GM23338 (cell line): Measurements from ENCODE around the gene AHDC1. TPM values are rescaled to one million over a fixed set of nuclear protein-coding genes. Genes with fewer than 3 reads are reported as not detected.

Experiments used
- ATAC-seq: fragments of 200-7000 bp; cut with Tn5 transposase; 3 replicates; pipeline ENCODE4 v1.9.1; 2020
- DNase-seq: peaks from one replicate; pipeline ENCODE4 v3.0.0-alpha.2; 2015; ENCODE audit warnings: low spot score
- H2AFZ ChIP-seq: fragments of 200-600 bp; sonication (generic); 2 replicates; pipeline ENCODE4 v1.8.0; 2016; ENCODE audit warnings: antibody characterized with exemption, mild to moderate bottlenecking, moderate library complexity
- H3F3A ChIP-seq: fragments of 200-600 bp; sonication (generic); replicated peaks from 2 replicates; pipeline ENCODE4 v1.8.0; 2017; ENCODE audit warnings: antibody characterized with exemption, mixed run types, low read depth
- H3K27ac ChIP-seq: fragments of 200-600 bp; sonication (generic); 2 replicates; pipeline ENCODE4 v1.6.1; 2016; ENCODE audit warnings: low read depth
- H3K27me3 ChIP-seq: fragments of 200-600 bp; sonication (generic); 2 replicates; pipeline ENCODE4 v1.8.0; 2016; ENCODE audit warnings: mild to moderate bottlenecking, mixed run types, moderate library complexity; ENCODE audit not compliant: insufficient read depth
- H3K36me3 ChIP-seq: fragments of 200-600 bp; sonication (generic); 2 replicates; pipeline ENCODE4 v1.8.0; 2016; ENCODE audit warnings: mild to moderate bottlenecking; ENCODE audit not compliant: insufficient read depth
- H3K4me1 ChIP-seq: fragments of 200-600 bp; sonication (generic); 2 replicates; pipeline ENCODE4 v1.8.0; 2016; ENCODE audit warnings: mild to moderate bottlenecking, moderate library complexity; ENCODE audit not compliant: insufficient read depth
- H3K4me2 ChIP-seq: fragments of 200-600 bp; sonication (generic); 2 replicates; pipeline ENCODE4 v1.7.1; 2017; ENCODE audit warnings: mixed run types
- H3K4me3 ChIP-seq: fragments of 200-600 bp; sonication (generic); 2 replicates; pipeline ENCODE4 v1.6.1; 2016; ENCODE audit warnings: mixed run types
- H3K79me2 ChIP-seq: fragments of 200-600 bp; sonication (generic); replicated peaks from 2 replicates; pipeline ENCODE4 v1.8.0; 2017; ENCODE audit warnings: mild to moderate bottlenecking; ENCODE audit not compliant: insufficient read depth
- H3K9me2 ChIP-seq: fragments of 200-600 bp; sonication (generic); 2 replicates; pipeline ENCODE4 v1.8.0; 2017; ENCODE audit not compliant: insufficient read depth
- H4K20me1 ChIP-seq: fragments of 200-600 bp; sonication (generic); replicated peaks from 2 replicates; pipeline ENCODE4 v1.8.0; 2017; ENCODE audit warnings: mild to moderate bottlenecking; ENCODE audit not compliant: insufficient read depth
- H3K27ac Mint-ChIP-seq: 2 replicates; pipeline ENCODE4 v1.8.0; 2020; ENCODE audit warnings: inconsistent platforms, mild to moderate bottlenecking, moderate library complexity, mixed read lengths
- H3K27me3 Mint-ChIP-seq: 3 replicates; pipeline ENCODE4 v1.8.0; 2022; ENCODE audit warnings: low read depth, mild to moderate bottlenecking, moderate library complexity, mixed read lengths, inconsistent platforms; ENCODE audit not compliant: insufficient read depth, poor library complexity
- H3K36me3 Mint-ChIP-seq: 3 replicates; pipeline ENCODE4 v1.8.0; 2021; ENCODE audit warnings: low read depth, mild to moderate bottlenecking, inconsistent platforms, moderate library complexity, mixed read lengths
- H3K4me1 Mint-ChIP-seq: 3 replicates; pipeline ENCODE4 v1.8.0; 2020; ENCODE audit warnings: mild to moderate bottlenecking, inconsistent platforms, mixed read lengths
- H3K4me3 Mint-ChIP-seq: 3 replicates; pipeline ENCODE4 v1.8.0; 2021; ENCODE audit warnings: moderate library complexity, mild to moderate bottlenecking, inconsistent platforms, mixed read lengths
- H3K9me3 Mint-ChIP-seq: 3 replicates; pipeline ENCODE4 v1.8.0; 2020; ENCODE audit warnings: moderate library complexity, mild to moderate bottlenecking, inconsistent platforms, mixed read lengths
- CREB1 ChIP-seq: fragments of 250-450 bp; sonication (Bioruptor Pico); IDR thresholded peaks from 2 replicates; pipeline ENCODE4 v1.5.0; 2020; ENCODE audit warnings: low read depth, mild to moderate bottlenecking, moderate library complexity
- EZH2 ChIP-seq: fragments of 200-600 bp; sonication (generic); IDR thresholded peaks from one replicate; pipeline ENCODE4 v1.8.0; 2017; ENCODE audit warnings: antibody characterized with exemption, mild to moderate bottlenecking, low read depth; ENCODE audit not compliant: unreplicated experiment
- EZH2phosphoT487 ChIP-seq: fragments of 200-600 bp; sonication (generic); IDR thresholded peaks from one replicate; pipeline ENCODE4 v1.8.1; 2018; ENCODE audit warnings: antibody characterized with exemption; ENCODE audit not compliant: unreplicated experiment
- ZNF114 ChIP-seq: fragments of 250-450 bp; sonication (Bioruptor Pico); IDR thresholded peaks from 2 replicates; pipeline ENCODE4 v1.5.0; 2020; ENCODE audit warnings: mild to moderate bottlenecking, moderate library complexity
- ZNF331 ChIP-seq: fragments of 250-450 bp; sonication (Bioruptor Pico); IDR thresholded peaks from 2 replicates; pipeline ENCODE4 v1.5.0; 2020; ENCODE audit warnings: low read depth, mild to moderate bottlenecking, moderate library complexity
- polyA plus RNA-seq: library from polyadenylated mRNA; unstranded; fragments of >200 nt; fragmentation: Nextera tagmentation; extraction: Ambion mirVana; gene quantifications from 2 replicates; pipeline ENCODE4 v1.2.1, GENCODE V29; 2016
- total RNA-seq: library from RNA; depleted of rRNA; stranded (reverse); fragments of >200 nt; shearing (Covaris generic); gene quantifications from 2 replicates; pipeline ENCODE4 v1.2.3, GENCODE V29; 2014
- TF ChIP-seq, protein P1 (sequence below), 2 experiments: fragments of 200-600 bp in 1 of 2; sonication (generic) in 1 of 2; conservative IDR thresholded peaks; 2 replicates each; pipeline versions ENCODE4 v1.5.1 to v1.6.1; 2016 to 2017; ENCODE audit warnings: antibody characterized with exemption in 2 of 2, low read depth in 2 of 2, mild to moderate bottlenecking in 2 of 2, moderate library complexity in 1 of 2
- TF ChIP-seq, protein P2 (sequence below): IDR thresholded peaks from 2 replicates; pipeline ENCODE4 v1.6.1; 2016; ENCODE audit warnings: antibody characterized with exemption
- TF ChIP-seq, protein P3 (sequence below): IDR thresholded peaks from one replicate; pipeline ENCODE4 v1.6.1; 2018; ENCODE audit warnings: antibody characterized with exemption; ENCODE audit not compliant: unreplicated experiment

Gene AHDC1
- total and polyA plus RNA-seq, 2 experiments from 2014 or later, result 8.3 to 22.2 TPM

DNA sequence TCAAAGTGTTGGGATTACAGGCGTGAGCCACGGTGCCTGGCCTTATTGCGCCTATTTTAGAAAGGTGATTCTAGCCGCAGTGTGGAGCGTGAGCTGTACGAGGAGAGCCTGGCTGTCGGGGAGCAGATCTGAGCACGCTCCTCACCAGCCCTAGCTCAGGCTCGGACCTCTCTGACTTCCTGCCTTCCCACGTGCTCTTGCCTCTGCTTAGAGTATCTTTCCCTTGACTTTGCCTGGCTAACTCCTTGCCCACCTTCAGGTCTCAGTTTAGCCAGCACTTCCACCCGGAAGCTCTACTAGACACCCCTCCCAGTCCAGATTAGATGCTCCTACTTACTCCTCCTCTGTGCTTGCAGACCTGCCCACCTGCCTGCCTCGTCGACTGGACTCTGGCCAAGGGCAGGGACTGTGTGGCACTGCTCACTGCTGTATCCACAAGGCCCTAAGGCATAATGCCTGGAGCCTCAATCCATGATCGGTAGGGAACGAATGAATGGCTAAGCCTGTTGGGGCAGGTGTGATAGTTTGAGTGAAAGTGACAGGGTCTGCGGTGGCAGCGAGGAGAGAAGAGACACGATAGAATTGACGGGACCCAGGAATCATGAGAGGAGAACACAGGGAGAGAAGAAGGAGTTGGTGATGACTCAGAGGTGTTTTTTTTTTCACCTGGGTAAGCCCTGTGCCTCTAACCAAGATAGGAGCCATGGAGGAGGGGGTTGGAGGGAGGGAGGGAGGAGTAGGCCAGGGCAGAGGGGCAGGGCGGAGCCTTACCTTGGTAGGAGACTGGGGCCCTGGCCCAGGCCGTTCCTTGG, 85.8 kb downstream of the AHDC1 start:
- Histone ChIP-seq H3K36me3 (no peaks in the 10 kb centered on the region), H3K4me3 (no peak overlapping the region), H3K27me3 (no peaks in the 10 kb centered on the region), H3F3A (no peaks in the 10 kb centered on the region; the same call in 1 of the 2 replicates), H4K20me1 (no peaks in the 10 kb centered on the region), H3K4me1 (peaks cover 14% of the 10 kb centered on the region), H2AFZ (peak overlapping the region; percentile 83), H3K27ac (no peak overlapping the region), H3K79me2 (no peaks in the 10 kb centered on the region), H3K9me2 (no peaks in the 10 kb centered on the region), H3K4me2 (no peak overlapping the region)
- no peak overlapping the region; the same call in 2 of the 3 replicates for H3K4me3 Mint-ChIP-seq
- peak overlapping the region; percentile 17 for H3K27ac Mint-ChIP-seq
- peaks cover 11% of the 10 kb centered on the region for H3K27me3 Mint-ChIP-seq
- no peaks in the 10 kb centered on the region for H3K36me3 Mint-ChIP-seq
- no peaks in the 10 kb centered on the region for H3K9me3 Mint-ChIP-seq
- ATAC-seq, result peak; percentile 46
- no peak for TF ChIP-seq EZH2
- no peak for TF ChIP-seq ZNF331 (CRISPR knock-in tag)
- TF ChIP-seq, protein P1, sequence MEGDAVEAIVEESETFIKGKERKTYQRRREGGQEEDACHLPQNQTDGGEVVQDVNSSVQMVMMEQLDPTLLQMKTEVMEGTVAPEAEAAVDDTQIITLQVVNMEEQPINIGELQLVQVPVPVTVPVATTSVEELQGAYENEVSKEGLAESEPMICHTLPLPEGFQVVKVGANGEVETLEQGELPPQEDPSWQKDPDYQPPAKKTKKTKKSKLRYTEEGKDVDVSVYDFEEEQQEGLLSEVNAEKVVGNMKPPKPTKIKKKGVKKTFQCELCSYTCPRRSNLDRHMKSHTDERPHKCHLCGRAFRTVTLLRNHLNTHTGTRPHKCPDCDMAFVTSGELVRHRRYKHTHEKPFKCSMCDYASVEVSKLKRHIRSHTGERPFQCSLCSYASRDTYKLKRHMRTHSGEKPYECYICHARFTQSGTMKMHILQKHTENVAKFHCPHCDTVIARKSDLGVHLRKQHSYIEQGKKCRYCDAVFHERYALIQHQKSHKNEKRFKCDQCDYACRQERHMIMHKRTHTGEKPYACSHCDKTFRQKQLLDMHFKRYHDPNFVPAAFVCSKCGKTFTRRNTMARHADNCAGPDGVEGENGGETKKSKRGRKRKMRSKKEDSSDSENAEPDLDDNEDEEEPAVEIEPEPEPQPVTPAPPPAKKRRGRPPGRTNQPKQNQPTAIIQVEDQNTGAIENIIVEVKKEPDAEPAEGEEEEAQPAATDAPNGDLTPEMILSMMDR (conservative IDR thresholded peaks at IDR 0.05; ENCODE audit: low read depth in 2 of 2), result no peak
- TF ChIP-seq, protein P2, sequence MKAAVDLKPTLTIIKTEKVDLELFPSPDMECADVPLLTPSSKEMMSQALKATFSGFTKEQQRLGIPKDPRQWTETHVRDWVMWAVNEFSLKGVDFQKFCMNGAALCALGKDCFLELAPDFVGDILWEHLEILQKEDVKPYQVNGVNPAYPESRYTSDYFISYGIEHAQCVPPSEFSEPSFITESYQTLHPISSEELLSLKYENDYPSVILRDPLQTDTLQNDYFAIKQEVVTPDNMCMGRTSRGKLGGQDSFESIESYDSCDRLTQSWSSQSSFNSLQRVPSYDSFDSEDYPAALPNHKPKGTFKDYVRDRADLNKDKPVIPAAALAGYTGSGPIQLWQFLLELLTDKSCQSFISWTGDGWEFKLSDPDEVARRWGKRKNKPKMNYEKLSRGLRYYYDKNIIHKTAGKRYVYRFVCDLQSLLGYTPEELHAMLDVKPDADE, result no peak
- no peak for TF ChIP-seq CREB1
- TF ChIP-seq EZH2phosphoT487, result no peak
- DNase-seq, result no peak
- peaks cover 48% of the 10 kb centered on the region for H3K4me1 Mint-ChIP-seq

DNA sequence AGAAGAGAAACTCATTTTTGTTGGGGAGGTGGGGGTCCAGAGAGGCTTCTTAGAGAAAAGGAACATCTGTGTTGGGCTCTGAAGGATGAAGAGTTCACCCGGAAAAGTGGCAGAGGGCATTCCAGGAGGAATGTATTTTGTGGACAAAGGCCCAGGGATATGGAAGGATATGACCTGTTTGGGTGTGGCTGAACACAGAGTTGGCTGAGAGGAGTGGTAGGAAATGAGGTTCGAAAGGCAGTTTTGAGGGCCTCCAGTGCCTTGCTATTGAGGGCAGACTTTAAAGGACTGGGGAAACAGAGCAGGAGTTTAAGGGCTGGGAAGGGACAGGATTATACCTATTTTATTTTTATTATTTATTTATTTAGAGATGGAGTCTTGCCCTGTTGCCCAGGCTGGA, 86.6 kb downstream of the AHDC1 start:
- Histone ChIP-seq H3K36me3 (no peaks in the 10 kb centered on the region), H3K4me2 (no peak overlapping the region), H3K4me1 (peaks cover 6% of the 10 kb centered on the region; the same call in 1 of the 2 replicates), H4K20me1 (no peaks in the 10 kb centered on the region), H2AFZ (no peak overlapping the region), H3F3A (no peaks in the 10 kb centered on the region; the same call in 1 of the 2 replicates), H3K4me3 (no peak overlapping the region), H3K27me3 (no peaks in the 10 kb centered on the region), H3K27ac (no peak overlapping the region), H3K79me2 (no peaks in the 10 kb centered on the region), H3K9me2 (no peaks in the 10 kb centered on the region)
- no peaks in the 10 kb centered on the region for H3K36me3 Mint-ChIP-seq
- peaks cover 10% of the 10 kb centered on the region for H3K27me3 Mint-ChIP-seq
- ATAC-seq (no peak), DNase-seq (no peak)
- no peaks in the 10 kb centered on the region for H3K9me3 Mint-ChIP-seq
- H3K4me1 Mint-ChIP-seq, result peaks cover 40% of the 10 kb centered on the region
- no peak overlapping the region; the same call in 2 of the 3 replicates for H3K4me3 Mint-ChIP-seq
- H3K27ac Mint-ChIP-seq, result no peak overlapping the region
- no peak for TF ChIP-seq ZNF114
- TF ChIP-seq, protein P3, sequence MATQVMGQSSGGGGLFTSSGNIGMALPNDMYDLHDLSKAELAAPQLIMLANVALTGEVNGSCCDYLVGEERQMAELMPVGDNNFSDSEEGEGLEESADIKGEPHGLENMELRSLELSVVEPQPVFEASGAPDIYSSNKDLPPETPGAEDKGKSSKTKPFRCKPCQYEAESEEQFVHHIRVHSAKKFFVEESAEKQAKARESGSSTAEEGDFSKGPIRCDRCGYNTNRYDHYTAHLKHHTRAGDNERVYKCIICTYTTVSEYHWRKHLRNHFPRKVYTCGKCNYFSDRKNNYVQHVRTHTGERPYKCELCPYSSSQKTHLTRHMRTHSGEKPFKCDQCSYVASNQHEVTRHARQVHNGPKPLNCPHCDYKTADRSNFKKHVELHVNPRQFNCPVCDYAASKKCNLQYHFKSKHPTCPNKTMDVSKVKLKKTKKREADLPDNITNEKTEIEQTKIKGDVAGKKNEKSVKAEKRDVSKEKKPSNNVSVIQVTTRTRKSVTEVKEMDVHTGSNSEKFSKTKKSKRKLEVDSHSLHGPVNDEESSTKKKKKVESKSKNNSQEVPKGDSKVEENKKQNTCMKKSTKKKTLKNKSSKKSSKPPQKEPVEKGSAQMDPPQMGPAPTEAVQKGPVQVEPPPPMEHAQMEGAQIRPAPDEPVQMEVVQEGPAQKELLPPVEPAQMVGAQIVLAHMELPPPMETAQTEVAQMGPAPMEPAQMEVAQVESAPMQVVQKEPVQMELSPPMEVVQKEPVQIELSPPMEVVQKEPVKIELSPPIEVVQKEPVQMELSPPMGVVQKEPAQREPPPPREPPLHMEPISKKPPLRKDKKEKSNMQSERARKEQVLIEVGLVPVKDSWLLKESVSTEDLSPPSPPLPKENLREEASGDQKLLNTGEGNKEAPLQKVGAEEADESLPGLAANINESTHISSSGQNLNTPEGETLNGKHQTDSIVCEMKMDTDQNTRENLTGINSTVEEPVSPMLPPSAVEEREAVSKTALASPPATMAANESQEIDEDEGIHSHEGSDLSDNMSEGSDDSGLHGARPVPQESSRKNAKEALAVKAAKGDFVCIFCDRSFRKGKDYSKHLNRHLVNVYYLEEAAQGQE, result no peak
